Glutamatergic neuron (in vitro differentiated cells): ENCODE measurements around the gene CDKN2B-AS1. TPM values are rescaled to one million over a fixed set of nuclear protein-coding genes. Genes with fewer than 3 reads are reported as not detected.

Source experiments
- DNase-seq: peaks from one replicate; pipeline ENCODE4 v3.0.0; 2022
- H3K27ac Mint-ChIP-seq: one replicate; pipeline ENCODE4 v1.8.0; 2020; ENCODE audit warnings: mild to moderate bottlenecking, mixed read lengths, inconsistent platforms; ENCODE audit not compliant: unreplicated experiment
- H3K27me3 Mint-ChIP-seq: one replicate; pipeline ENCODE4 v1.8.0; 2020; ENCODE audit warnings: mild to moderate bottlenecking, moderate library complexity, mixed read lengths, inconsistent platforms; ENCODE audit not compliant: unreplicated experiment
- H3K36me3 Mint-ChIP-seq: one replicate; pipeline ENCODE4 v1.8.0; 2020; ENCODE audit warnings: mild to moderate bottlenecking, mixed read lengths, inconsistent platforms; ENCODE audit not compliant: unreplicated experiment
- H3K4me1 Mint-ChIP-seq: one replicate; pipeline ENCODE4 v1.8.0; 2020; ENCODE audit warnings: mild to moderate bottlenecking, low read depth, mixed read lengths, inconsistent platforms; ENCODE audit not compliant: unreplicated experiment
- H3K4me3 Mint-ChIP-seq: one replicate; pipeline ENCODE4 v1.8.0; 2020; ENCODE audit warnings: mild to moderate bottlenecking, mixed read lengths, inconsistent platforms; ENCODE audit not compliant: unreplicated experiment
- H3K9me3 Mint-ChIP-seq: one replicate; pipeline ENCODE4 v1.8.0; 2020; ENCODE audit warnings: mild to moderate bottlenecking, moderate library complexity, mixed read lengths, inconsistent platforms; ENCODE audit not compliant: unreplicated experiment
- CTCF ChIP-seq: fragments of 200-600 bp; sonication (generic); IDR thresholded peaks from one replicate; pipeline ENCODE4 v1.5.0; 2021; ENCODE audit not compliant: partially characterized antibody, unreplicated experiment
- total RNA-seq: library from RNA; stranded (reverse); fragmentation: NEBNext Ultra II Directional; extraction: Animal tissue kit (Norgen Biotek cat#: 25700); gene quantifications from one replicate; pipeline ENCODE4 v1.2.1, GENCODE V29; 2021; ENCODE audit not compliant: unreplicated experiment

CDKN2B-AS1 gene
- total RNA-seq, 1 donor from 2014 or later = not detected

- Mint-ChIP-seq H3K4me3 (no peak overlapping the region), H3K4me1 (no peaks in the 10 kb centered on the region), H3K27ac (no peak overlapping the region), H3K27me3 (no peaks in the 10 kb centered on the region), H3K9me3 (no peaks in the 10 kb centered on the region), H3K36me3 (no peaks in the 10 kb centered on the region)
- no peak for TF ChIP-seq CTCF
- DNase-seq = no peak
These were observed 53.0 kb downstream of the CDKN2B-AS1 start for GRCh38 chr9:22047596-22047995.

GRCh38 chr9:22049411-22049810, 54.8 kb downstream of the CDKN2B-AS1 start:
- Mint-ChIP-seq H3K36me3 (no peaks in the 10 kb centered on the region), H3K4me1 (no peaks in the 10 kb centered on the region), H3K27me3 (no peaks in the 10 kb centered on the region), H3K27ac (no peak overlapping the region), H3K9me3 (no peaks in the 10 kb centered on the region), H3K4me3 (no peak overlapping the region)
- TF ChIP-seq CTCF = no peak
- DNase-seq = no peak

GRCh38 chr9:22050924-22051323, 56.3 kb downstream of the CDKN2B-AS1 start:
- H3K27ac Mint-ChIP-seq = no peak overlapping the region
- H3K9me3 Mint-ChIP-seq = no peaks in the 10 kb centered on the region
- no peak for TF ChIP-seq CTCF
- DNase-seq = no peak
- H3K27me3 Mint-ChIP-seq = no peaks in the 10 kb centered on the region
- H3K36me3 Mint-ChIP-seq = no peaks in the 10 kb centered on the region
- no peaks in the 10 kb centered on the region for H3K4me1 Mint-ChIP-seq
- H3K4me3 Mint-ChIP-seq = no peak overlapping the region

GRCh38 chr9:22052376-22052945, 57.9 kb downstream of the CDKN2B-AS1 start:
- Mint-ChIP-seq H3K27me3 (no peaks in the 10 kb centered on the region), H3K36me3 (no peaks in the 10 kb centered on the region), H3K9me3 (no peaks in the 10 kb centered on the region), H3K4me3 (no peak overlapping the region), H3K27ac (no peak overlapping the region), H3K4me1 (no peaks in the 10 kb centered on the region)
- no peak for TF ChIP-seq CTCF
- DNase-seq = no peak

GRCh38 chr9:22053178-22053577, 58.6 kb downstream of the CDKN2B-AS1 start:
- no peaks in the 10 kb centered on the region for H3K27me3 Mint-ChIP-seq
- H3K9me3 Mint-ChIP-seq = no peaks in the 10 kb centered on the region
- DNase-seq = no peak
- no peak overlapping the region for H3K4me3 Mint-ChIP-seq
- no peaks in the 10 kb centered on the region for H3K4me1 Mint-ChIP-seq
- TF ChIP-seq CTCF = no peak
- H3K36me3 Mint-ChIP-seq = no peaks in the 10 kb centered on the region
- no peak overlapping the region for H3K27ac Mint-ChIP-seq
